NCI-H524 treated with DMSO at 0.1 percent for 48 hours (cell line): ENCODE data around the gene NTRK1.

Source experiments
- DNase-seq: peaks from one replicate; lab custom pipeline; 2025; lab: John Stamatoyannopoulos, UW

The NTRK1 gene

DNA sequence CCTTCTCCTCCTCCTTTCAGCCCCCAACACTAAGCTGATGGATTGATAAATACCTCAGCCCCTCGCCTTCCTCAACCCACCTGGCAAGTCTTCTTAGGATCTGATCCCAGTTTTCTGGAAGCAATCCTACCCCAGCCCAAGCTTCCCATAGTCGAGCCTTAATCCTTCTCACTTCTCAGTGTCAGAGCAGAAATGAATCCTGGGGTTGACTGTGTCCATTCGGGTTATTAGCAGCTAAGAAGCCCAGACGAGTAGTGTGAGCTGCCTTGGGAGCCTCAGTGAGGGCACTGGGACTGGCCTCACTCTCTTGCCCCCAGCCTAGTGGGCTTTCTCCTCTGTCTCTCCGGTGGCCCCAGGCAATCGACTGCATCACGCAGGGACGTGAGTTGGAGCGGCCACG, 20.4 kb downstream of the NTRK1 start:
- no peak for DNase-seq

- no peak for DNase-seq
Observed at GRCh38 chr1:156881663-156882062, 21.0 kb downstream of the NTRK1 start.

GRCh38 chr1:156882543-156882942, 21.9 kb downstream of the NTRK1 start:
- no peak for DNase-seq

- DNase-seq: no peak
Observed at GRCh38 chr1:156883919-156884318, 23.3 kb downstream of the NTRK1 start.

DNA sequence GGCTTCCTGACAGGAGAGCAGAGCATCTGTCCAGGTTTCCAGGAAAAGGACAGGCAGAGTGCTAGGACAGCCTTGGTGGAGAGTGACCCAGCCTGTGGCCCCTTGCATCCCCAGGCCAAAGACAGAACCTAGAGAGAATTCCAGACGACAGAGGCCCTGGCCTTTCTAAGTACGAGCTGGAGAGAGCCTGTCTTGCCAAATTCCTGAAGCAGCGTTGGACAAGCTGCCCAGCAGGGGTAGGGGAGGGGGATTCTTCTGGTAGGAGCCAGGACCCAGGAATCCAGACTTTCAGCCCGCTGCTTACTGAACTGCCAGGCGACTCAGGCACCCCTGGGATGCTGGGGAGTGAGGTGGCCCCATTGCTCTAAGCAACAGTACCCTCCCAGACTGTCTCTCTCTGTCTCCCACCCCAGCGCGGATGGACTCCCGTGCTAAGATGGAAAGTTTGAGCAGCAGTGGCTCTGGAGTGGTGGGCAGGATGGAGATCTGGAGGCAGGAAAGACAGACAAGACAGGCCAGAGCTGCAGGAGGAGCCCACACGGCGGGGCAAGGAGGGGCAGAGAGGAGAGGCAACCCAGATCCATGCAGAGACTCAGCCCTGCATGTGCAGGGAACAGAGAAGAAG, 24.0 kb downstream of the NTRK1 start:
- no peak for DNase-seq

GRCh38 chr1:156885314-156885713, 24.6 kb downstream of the NTRK1 start:
- DNase-seq: no peak

DNA sequence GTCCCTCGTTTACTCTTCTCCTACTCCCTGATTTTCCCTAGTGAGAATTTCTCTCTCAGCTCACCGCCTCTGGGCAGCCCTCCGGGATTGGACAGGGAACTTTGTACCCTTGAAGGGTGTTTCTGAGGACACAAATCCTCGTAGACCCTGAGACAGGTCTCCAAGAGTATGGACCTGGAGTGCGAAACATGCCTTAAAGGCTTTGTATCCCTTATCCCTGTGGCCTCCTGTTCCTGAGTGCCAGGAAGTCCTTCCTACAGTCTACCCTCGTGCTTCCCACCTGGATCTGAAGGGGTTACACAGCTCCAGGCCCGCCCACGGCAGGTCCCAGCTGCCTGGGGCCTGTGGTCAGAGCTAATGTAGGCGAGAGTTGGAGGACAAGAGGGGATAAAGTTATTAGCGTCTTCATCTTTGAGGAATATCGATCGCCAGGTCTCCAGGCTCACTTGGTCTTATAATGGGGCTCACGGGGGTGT, 25.3 kb downstream of the NTRK1 start:
- no peak for DNase-seq

DNA sequence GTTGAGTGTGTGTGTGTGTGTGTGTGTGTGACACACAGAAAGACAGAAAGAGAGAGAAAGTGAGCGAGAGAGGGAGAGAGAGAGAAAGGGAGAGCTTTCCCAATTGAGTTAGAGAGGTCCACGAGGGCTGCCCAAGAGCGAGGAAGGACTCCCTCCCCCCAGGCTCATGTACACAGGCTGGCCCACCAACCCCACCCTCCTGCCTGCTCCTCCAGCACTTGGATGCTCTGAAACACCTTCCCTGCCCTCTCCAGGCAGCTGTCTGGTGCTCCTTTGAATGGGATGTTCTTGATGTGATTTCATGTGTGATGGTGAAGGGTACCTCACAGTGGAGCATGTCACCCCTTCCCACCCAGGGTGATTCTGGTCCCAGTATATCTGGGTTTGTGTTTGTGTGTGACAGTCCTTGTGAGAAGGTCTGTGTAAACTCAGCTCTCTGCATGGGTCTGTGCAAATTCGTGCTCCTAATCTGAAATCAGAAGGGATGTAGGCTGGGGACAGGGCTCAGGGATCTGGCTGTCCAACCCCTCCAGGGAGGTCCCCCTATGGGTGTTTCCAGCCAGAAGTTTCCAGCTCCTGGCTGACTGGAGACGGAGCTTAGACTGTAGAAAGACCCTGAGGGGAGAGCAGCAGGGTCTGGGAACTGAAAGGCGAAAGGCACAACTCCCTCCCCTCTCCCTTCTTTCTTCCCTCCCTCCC, 26.1 kb downstream of the NTRK1 start:
- no peak for DNase-seq

GRCh38 chr1:156887317-156887716, 26.7 kb downstream of the NTRK1 start:
- DNase-seq: no peak

DNA sequence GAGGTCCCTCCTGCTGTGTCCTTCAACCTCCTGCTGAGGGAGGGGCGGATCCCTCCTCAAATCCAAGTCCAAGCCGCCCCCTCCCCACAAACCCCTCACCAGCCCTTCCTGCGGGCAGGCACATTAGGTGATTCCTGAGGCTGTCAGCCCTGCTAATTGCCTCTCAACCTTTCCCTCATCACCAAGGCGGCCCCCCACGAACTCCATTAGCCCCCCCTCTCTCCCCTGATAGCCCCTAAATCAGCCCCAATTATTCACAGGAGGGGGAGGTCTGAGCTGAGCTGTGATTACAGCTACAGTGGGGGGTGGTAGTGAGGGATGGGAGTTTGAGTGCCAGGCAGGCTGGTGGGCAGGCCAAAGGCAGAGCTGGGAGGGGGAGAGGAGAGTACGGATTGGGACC, 27.1 kb downstream of the NTRK1 start:
- no peak for DNase-seq

GRCh38 chr1:156889802-156890580, 29.3 kb downstream of the NTRK1 start:
- peak; percentile 26 for DNase-seq

- peak; percentile 20 for DNase-seq
Observed at GRCh38 chr1:156892190-156893047, 31.8 kb downstream of the NTRK1 start.

DNA sequence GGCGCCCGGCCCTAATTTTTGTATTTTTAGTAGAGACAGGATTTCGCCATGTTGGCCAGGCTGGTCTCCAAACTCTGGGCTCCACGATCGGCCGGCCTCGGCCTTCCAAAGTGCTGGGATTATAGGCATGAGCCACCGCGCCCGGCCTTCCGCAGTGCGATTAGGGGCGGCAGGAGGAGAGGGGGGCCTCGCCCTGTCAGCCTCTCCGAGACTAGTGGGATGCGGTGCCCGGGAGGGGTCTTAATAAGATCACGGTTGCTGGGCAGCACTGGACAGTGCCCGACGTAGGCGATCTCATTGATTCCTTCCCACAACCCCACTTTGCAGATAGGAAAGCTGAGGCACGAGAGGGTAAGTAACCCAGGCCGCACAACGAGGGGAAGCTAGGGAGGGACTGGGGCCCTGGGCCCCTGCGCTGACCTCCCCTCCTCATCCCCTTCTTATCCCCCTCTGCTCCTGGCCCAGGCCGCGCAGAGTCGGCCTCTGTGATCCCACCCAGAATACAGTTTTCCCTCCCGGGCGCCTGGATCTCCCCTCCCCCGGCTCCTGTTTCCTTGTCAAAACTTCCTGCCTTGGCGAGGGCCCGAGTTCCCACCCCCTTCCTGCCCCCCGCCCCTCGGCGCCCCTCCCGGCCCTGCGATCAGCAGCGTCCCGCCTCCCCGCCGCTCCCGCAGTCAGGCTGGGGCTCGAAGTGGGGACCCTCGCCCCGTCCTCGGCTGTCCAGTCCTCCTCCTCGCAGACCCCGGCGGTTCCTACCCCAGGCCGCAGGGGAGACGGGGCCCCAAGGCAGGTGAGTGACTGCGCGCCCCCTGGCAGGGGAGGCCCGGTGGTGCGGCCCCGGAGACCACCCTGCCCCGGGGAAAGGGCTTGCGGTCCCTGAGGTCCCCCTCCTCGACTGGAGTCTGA, 32.6 kb downstream of the NTRK1 start, which contains the start of gene PEAR1:
TSS of gene PEAR1 (plus strand) at position 671 of the 906 bp plus-strand sequence. CDS start 10,209 bp downstream, outside the sequence.
- DNase-seq: no peak

GRCh38 chr1:156894001-156894400, 33.3 kb downstream of the NTRK1 start:
- DNase-seq: no peak

DNA sequence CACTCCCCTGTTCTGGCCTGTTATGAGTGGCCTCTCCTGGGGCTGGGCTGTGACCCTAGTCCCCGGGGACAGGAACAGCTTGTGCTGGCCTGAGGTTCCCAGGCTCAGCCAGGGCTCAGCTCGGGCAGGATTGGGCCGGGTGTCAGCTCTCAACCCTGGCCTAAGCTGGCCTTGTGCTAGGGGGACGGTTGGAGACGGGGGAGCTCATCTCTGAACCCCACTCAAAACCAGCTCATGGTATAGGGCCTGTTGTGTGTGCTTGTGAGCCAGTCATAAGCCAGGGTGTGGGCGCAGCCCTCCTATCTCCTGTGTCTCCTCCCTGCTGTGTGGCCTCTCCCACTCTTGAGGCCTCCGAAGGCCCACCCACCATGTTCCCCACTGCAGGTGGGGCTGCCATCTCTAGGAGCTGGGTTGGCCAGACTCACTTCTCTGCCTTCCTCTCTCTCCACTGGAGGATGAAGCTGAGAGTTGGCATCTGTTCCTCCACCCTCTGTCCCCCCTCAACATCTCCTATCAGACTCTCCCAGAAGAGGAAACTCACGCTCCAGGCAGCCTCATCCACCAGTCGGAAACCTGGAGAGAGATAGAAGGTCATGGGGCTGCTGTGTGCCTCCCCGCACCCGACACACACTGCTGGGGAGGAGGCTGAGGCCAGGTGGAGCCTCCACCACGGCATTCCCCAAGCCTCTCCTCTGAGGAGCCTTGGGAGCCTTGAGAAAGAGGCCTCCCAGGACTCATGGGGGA, 34.2 kb downstream of the NTRK1 start:
- no peak for DNase-seq

GRCh38 chr1:156895455-156895812, 34.8 kb downstream of the NTRK1 start:
- DNase-seq: no peak

DNA sequence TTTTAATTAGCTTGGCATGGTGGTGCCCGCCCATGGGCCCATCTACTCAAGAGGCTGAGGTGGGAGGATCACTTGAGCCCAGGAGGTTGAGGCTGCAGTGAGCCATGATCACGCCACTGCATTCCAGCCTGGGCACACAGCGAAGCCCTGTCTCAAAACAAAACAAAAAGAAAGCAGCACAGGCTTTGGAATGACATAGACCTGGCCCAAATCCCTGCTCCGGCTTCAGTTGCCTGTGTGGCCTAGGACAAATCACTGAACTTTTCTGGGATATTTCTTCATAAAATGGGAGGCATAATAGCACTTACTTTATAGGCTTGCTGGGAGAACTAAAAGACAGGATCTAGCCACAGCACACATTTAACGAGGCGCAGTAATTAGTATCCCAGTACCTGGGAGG, 35.3 kb downstream of the NTRK1 start:
- no peak for DNase-seq

- DNase-seq: no peak
Observed at GRCh38 chr1:156896490-156897033, 35.9 kb downstream of the NTRK1 start.

- no peak for DNase-seq
Observed at GRCh38 chr1:156897078-156897825, 36.6 kb downstream of the NTRK1 start.
